ENCODE data around the gene BIN1. TPM values are rescaled to one million over a fixed set of nuclear protein-coding genes. Genes with fewer than 3 reads are reported as not detected.

BIN1 gene
- total RNA-seq, 1 donor from 2014 or later = 50.2 TPM

GRCh38 chr2:127095367-127095641 is 11.7 kb downstream of the BIN1 start:
- TF ChIP-seq CTCF (IDR thresholded peaks at IDR 0.05; ENCODE audit: insufficient read depth, low read depth, low read length) (no peak), EZH2 (IDR thresholded peaks at IDR 0.05; ENCODE audit: insufficient read depth, low read length) (no peak)
- H3K4me3 Mint-ChIP-seq (ENCODE audit: unreplicated experiment) = no peak overlapping the region
- Histone ChIP-seq H3K4me1 (ENCODE audit: insufficient read depth, low read length) (peaks cover 22% of the 10 kb centered on the region), H2AFZ (ENCODE audit: low read depth, low read length) (no peak overlapping the region), H3K79me2 (ENCODE audit: insufficient read depth, low read length) (peaks cover 73% of the 10 kb centered on the region), H3K4me3 (ENCODE audit: insufficient read depth, low read depth, low read length) (no peak overlapping the region), H3K9ac (ENCODE audit: low read length) (no peak overlapping the region), H3K9me3 (ENCODE audit: insufficient read depth, low read depth, low read length) (no peaks in the 10 kb centered on the region), H3K36me3 (ENCODE audit: insufficient read depth, low read length) (no peaks in the 10 kb centered on the region), H3K27ac (ENCODE audit: low read depth, low read length) (no peak overlapping the region), H3K4me2 (ENCODE audit: low read length) (peak overlapping the region; percentile 64), H4K20me1 (ENCODE audit: insufficient read depth, low read length) (peaks cover 85% of the 10 kb centered on the region), H3K27me3 (ENCODE audit: insufficient read depth, low read length) (no peaks in the 10 kb centered on the region)
- no peaks in the 10 kb centered on the region for H3K9me3 Mint-ChIP-seq (ENCODE audit: unreplicated experiment)
- no peak for FAIRE-seq
- H3K36me3 Mint-ChIP-seq (ENCODE audit: low read depth, unreplicated experiment) = peaks cover 1% of the 10 kb centered on the region
- no peak for DNase-seq (ENCODE audit: low read depth)
- H3K4me1 Mint-ChIP-seq (ENCODE audit: low read depth, unreplicated experiment) = peaks cover 50% of the 10 kb centered on the region
- H3K27me3 Mint-ChIP-seq (ENCODE audit: low read depth, unreplicated experiment) = peaks cover 2% of the 10 kb centered on the region
- peak overlapping the region; percentile 41 for H3K27ac Mint-ChIP-seq (ENCODE audit: unreplicated experiment)

- Histone ChIP-seq H3K4me1 (ENCODE audit: insufficient read depth, low read length) (peaks cover 22% of the 10 kb centered on the region), H3K9me3 (ENCODE audit: insufficient read depth, low read depth, low read length) (no peaks in the 10 kb centered on the region), H3K4me3 (ENCODE audit: insufficient read depth, low read depth, low read length) (no peak overlapping the region), H3K27me3 (ENCODE audit: insufficient read depth, low read length) (no peaks in the 10 kb centered on the region), H3K9ac (ENCODE audit: low read length) (no peak overlapping the region), H4K20me1 (ENCODE audit: insufficient read depth, low read length) (peaks cover 79% of the 10 kb centered on the region), H3K4me2 (ENCODE audit: low read length) (peak overlapping the region; percentile 64), H3K79me2 (ENCODE audit: insufficient read depth, low read length) (peaks cover 68% of the 10 kb centered on the region), H3K27ac (ENCODE audit: low read depth, low read length) (no peak overlapping the region), H3K36me3 (ENCODE audit: insufficient read depth, low read length) (no peaks in the 10 kb centered on the region), H2AFZ (ENCODE audit: low read depth, low read length) (no peak overlapping the region)
- peaks cover 1% of the 10 kb centered on the region for H3K36me3 Mint-ChIP-seq (ENCODE audit: low read depth, unreplicated experiment)
- H3K4me3 Mint-ChIP-seq (ENCODE audit: unreplicated experiment) = peak overlapping the region; percentile 8
- peak overlapping the region; percentile 26 for H3K27ac Mint-ChIP-seq (ENCODE audit: unreplicated experiment)
- peak; percentile 31 for DNase-seq (ENCODE audit: low read depth)
- H3K27me3 Mint-ChIP-seq (ENCODE audit: low read depth, unreplicated experiment) = peaks cover 2% of the 10 kb centered on the region
- no peak for FAIRE-seq
- no peak for TF ChIP-seq CTCF (IDR thresholded peaks at IDR 0.05; ENCODE audit: insufficient read depth, low read depth, low read length)
- no peak for TF ChIP-seq EZH2 (IDR thresholded peaks at IDR 0.05; ENCODE audit: insufficient read depth, low read length)
- H3K9me3 Mint-ChIP-seq (ENCODE audit: unreplicated experiment) = no peaks in the 10 kb centered on the region
- peaks cover 47% of the 10 kb centered on the region for H3K4me1 Mint-ChIP-seq (ENCODE audit: low read depth, unreplicated experiment)
Measured at GRCh38 chr2:127094509-127095366, 12.2 kb downstream of the BIN1 start.

GRCh38 chr2:127093648-127094210 is 13.2 kb downstream of the BIN1 start:
- H3K4me1 Mint-ChIP-seq (ENCODE audit: low read depth, unreplicated experiment) = peaks cover 43% of the 10 kb centered on the region

More at GRCh38 chr2:127093648-127094210, 13.2 kb downstream of the BIN1 start:
- Histone ChIP-seq H3K36me3 (ENCODE audit: insufficient read depth, low read length) (no peaks in the 10 kb centered on the region), H2AFZ (ENCODE audit: low read depth, low read length) (no peak overlapping the region), H3K9ac (ENCODE audit: low read length) (no peak overlapping the region), H3K79me2 (ENCODE audit: insufficient read depth, low read length) (peaks cover 65% of the 10 kb centered on the region), H3K9me3 (ENCODE audit: insufficient read depth, low read depth, low read length) (no peaks in the 10 kb centered on the region), H3K4me3 (ENCODE audit: insufficient read depth, low read depth, low read length) (no peak overlapping the region), H3K4me2 (ENCODE audit: low read length) (no peak overlapping the region), H3K27me3 (ENCODE audit: insufficient read depth, low read length) (no peaks in the 10 kb centered on the region), H3K27ac (ENCODE audit: low read depth, low read length) (no peak overlapping the region), H4K20me1 (ENCODE audit: insufficient read depth, low read length) (peaks cover 81% of the 10 kb centered on the region), H3K4me1 (ENCODE audit: insufficient read depth, low read length) (peaks cover 22% of the 10 kb centered on the region)
- Mint-ChIP-seq H3K4me3 (ENCODE audit: unreplicated experiment) (no peak overlapping the region), H3K36me3 (ENCODE audit: low read depth, unreplicated experiment) (peaks cover 1% of the 10 kb centered on the region), H3K27ac (ENCODE audit: unreplicated experiment) (no peak overlapping the region), H3K9me3 (ENCODE audit: unreplicated experiment) (no peaks in the 10 kb centered on the region), H3K27me3 (ENCODE audit: low read depth, unreplicated experiment) (peaks cover 2% of the 10 kb centered on the region)
- FAIRE-seq = no peak
- no peak for TF ChIP-seq EZH2 (IDR thresholded peaks at IDR 0.05; ENCODE audit: insufficient read depth, low read length)
- DNase-seq (ENCODE audit: low read depth) = no peak

All from astrocyte (in vitro differentiated cells and primary cell).